ENCODE measurements around the gene BSG.

Gene BSG

DNA sequence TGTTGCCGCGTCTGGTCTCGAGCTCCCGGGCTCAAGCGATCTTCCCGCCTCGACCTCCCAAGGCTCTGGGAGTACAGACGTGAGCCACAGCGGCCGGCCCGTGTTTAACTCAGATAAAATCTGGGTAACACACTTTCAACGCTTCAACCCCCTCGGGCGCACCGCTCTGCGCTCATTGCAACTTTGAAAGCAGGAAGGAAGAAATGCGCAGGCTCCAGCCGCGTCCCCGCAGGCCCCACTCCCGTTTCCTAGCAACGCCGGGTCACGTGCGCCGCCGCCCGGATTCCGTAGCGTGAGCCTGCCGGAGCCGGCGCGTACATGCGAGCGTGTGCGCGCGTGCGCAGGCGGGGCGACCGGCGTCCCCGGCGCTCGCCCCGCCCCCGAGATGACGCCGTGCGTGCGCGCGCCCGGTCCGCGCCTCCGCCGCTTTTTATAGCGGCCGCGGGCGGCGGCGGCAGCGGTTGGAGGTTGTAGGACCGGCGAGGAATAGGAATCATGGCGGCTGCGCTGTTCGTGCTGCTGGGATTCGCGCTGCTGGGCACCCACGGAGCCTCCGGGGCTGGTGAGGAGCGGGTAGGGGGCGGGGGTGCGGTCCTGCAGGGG lies at the start of gene BSG:
BSG (plus strand) TSS at position 457 of the 603 bp plus-strand sequence; CDS start at position 496, 39 bp downstream.
- DNase-seq (ENCODE audit: low read depth): peak; percentile 100
- H3K9ac ChIP-seq (ENCODE audit: low read length): peak within 1 kb of the TSS; percentile 95
- peak within 1 kb of the TSS; percentile 95 for H3K4me3 ChIP-seq (ENCODE audit: low read length)
- H3K9me3 ChIP-seq (ENCODE audit: control insufficient read depth, low read length): no peaks in the 10 kb centered on the region
- H3K4me1 ChIP-seq (ENCODE audit: control insufficient read depth, insufficient read depth, low read length): peaks cover 35% of the 10 kb centered on the region
- H3K36me3 ChIP-seq (ENCODE audit: control insufficient read depth, insufficient read depth, low read length, severe bottlenecking): no peaks in the 10 kb centered on the region
- no peaks in the 10 kb centered on the region for H3K27me3 ChIP-seq (replicated peaks; ENCODE audit: control insufficient read depth, insufficient read depth, low read length)

DNA sequence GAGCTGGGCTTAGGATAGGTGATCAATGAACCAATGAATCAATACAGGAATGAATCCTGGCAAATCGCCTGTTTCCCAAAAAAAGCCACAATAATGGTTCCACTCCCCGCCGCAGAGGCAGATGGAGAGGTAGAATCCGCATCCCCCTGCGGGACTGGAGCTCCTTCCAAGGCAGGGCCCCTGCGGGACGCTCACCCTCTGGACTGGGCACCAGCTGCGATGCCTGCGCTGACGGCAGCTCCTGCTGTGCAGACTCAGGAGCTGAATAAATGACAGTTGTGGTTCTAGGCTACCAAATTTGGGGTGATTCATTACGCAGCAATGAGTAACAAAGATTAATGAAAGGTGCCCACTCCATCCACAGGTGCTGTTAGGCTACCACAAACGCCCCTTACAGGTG lies 49.7 kb upstream of the BSG start:
- Histone ChIP-seq H3K36me3 (ENCODE audit: control insufficient read depth, insufficient read depth, low read length, severe bottlenecking) (peaks cover 3% of the 10 kb centered on the region), H3K9ac (ENCODE audit: low read length) (no peak overlapping the region), H3K4me3 (ENCODE audit: low read length) (no peak overlapping the region), H3K27me3 (replicated peaks; ENCODE audit: control insufficient read depth, insufficient read depth, low read length) (peaks cover 2% of the 10 kb centered on the region), H3K4me1 (ENCODE audit: control insufficient read depth, insufficient read depth, low read length) (peaks cover 5% of the 10 kb centered on the region), H3K9me3 (ENCODE audit: control insufficient read depth, low read length) (no peaks in the 10 kb centered on the region)
- DNase-seq (ENCODE audit: low read depth): no peak

- H3K27me3 ChIP-seq (replicated peaks; ENCODE audit: control insufficient read depth, insufficient read depth, low read length): peaks cover 2% of the 10 kb centered on the region
- no peak overlapping the region for H3K4me3 ChIP-seq (ENCODE audit: low read length)
- H3K9ac ChIP-seq (ENCODE audit: low read length): no peak overlapping the region
- no peak for DNase-seq (ENCODE audit: low read depth)
- H3K4me1 ChIP-seq (ENCODE audit: control insufficient read depth, insufficient read depth, low read length): peaks cover 5% of the 10 kb centered on the region
- peaks cover 3% of the 10 kb centered on the region for H3K36me3 ChIP-seq (ENCODE audit: control insufficient read depth, insufficient read depth, low read length, severe bottlenecking)
- H3K9me3 ChIP-seq (ENCODE audit: control insufficient read depth, low read length): no peaks in the 10 kb centered on the region
These were observed 48.2 kb upstream of the BSG start for GRCh38 chr19:524062-524674.

- Histone ChIP-seq H3K9me3 (ENCODE audit: control insufficient read depth, low read length) (no peaks in the 10 kb centered on the region), H3K27me3 (replicated peaks; ENCODE audit: control insufficient read depth, insufficient read depth, low read length) (peaks cover 2% of the 10 kb centered on the region), H3K9ac (ENCODE audit: low read length) (no peak overlapping the region), H3K36me3 (ENCODE audit: control insufficient read depth, insufficient read depth, low read length, severe bottlenecking) (peaks cover 3% of the 10 kb centered on the region), H3K4me3 (ENCODE audit: low read length) (no peak overlapping the region), H3K4me1 (ENCODE audit: control insufficient read depth, insufficient read depth, low read length) (peaks cover 5% of the 10 kb centered on the region)
- DNase-seq (ENCODE audit: low read depth): no peak
These were observed 47.4 kb upstream of the BSG start for GRCh38 chr19:525029-525428.

DNA sequence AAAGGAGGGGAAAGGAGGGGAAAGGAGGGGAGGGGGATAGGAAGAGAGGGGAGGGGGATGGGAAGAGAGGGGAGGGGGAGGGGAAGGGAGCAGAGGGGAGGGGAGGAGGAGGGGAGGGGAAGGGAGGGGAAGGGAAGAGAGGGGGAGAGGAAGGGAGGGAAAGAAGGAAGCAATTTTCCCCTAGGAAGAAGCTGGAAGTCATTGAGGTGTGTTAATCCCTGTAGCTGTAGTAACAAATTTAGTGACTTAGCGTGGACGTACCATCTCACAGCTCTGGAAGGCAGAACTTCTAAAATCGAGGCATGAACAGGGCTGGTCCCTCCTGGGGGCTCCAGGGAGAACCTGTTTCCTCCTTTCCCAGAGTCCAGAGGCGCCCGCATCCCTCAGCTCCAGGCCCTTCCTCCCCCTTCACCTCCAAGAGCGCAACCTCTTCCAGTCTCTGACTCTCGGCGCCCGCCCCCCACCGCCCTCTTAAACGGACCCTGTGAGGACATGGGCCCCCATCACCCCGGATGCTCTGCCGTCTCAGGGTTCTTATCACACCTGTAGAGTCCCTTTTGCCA lies 46.5 kb upstream of the BSG start:
- no peak for DNase-seq (ENCODE audit: low read depth)

GRCh38 chr19:530134-531008 lies 42.0 kb upstream of the BSG start:
- no peaks in the 10 kb centered on the region for H3K9me3 ChIP-seq (ENCODE audit: control insufficient read depth, low read length)
- peak overlapping the region; percentile 98 for H3K9ac ChIP-seq (ENCODE audit: low read length)
- H3K4me1 ChIP-seq (ENCODE audit: control insufficient read depth, insufficient read depth, low read length): peaks cover 11% of the 10 kb centered on the region
- no peaks in the 10 kb centered on the region for H3K36me3 ChIP-seq (ENCODE audit: control insufficient read depth, insufficient read depth, low read length, severe bottlenecking)
- H3K27me3 ChIP-seq (replicated peaks; ENCODE audit: control insufficient read depth, insufficient read depth, low read length): peaks cover 2% of the 10 kb centered on the region
- H3K4me3 ChIP-seq (ENCODE audit: low read length): peak overlapping the region; percentile 87
- DNase-seq (ENCODE audit: low read depth): no peak

More for the DNA sequence above, 46.5 kb upstream of the BSG start:
- Histone ChIP-seq H3K4me1 (ENCODE audit: control insufficient read depth, insufficient read depth, low read length) (peaks cover 5% of the 10 kb centered on the region), H3K36me3 (ENCODE audit: control insufficient read depth, insufficient read depth, low read length, severe bottlenecking) (peaks cover under 1% of the 10 kb centered on the region), H3K27me3 (replicated peaks; ENCODE audit: control insufficient read depth, insufficient read depth, low read length) (peaks cover 2% of the 10 kb centered on the region), H3K9ac (ENCODE audit: low read length) (no peak overlapping the region), H3K9me3 (ENCODE audit: control insufficient read depth, low read length) (no peaks in the 10 kb centered on the region), H3K4me3 (ENCODE audit: low read length) (no peak overlapping the region)

DNA sequence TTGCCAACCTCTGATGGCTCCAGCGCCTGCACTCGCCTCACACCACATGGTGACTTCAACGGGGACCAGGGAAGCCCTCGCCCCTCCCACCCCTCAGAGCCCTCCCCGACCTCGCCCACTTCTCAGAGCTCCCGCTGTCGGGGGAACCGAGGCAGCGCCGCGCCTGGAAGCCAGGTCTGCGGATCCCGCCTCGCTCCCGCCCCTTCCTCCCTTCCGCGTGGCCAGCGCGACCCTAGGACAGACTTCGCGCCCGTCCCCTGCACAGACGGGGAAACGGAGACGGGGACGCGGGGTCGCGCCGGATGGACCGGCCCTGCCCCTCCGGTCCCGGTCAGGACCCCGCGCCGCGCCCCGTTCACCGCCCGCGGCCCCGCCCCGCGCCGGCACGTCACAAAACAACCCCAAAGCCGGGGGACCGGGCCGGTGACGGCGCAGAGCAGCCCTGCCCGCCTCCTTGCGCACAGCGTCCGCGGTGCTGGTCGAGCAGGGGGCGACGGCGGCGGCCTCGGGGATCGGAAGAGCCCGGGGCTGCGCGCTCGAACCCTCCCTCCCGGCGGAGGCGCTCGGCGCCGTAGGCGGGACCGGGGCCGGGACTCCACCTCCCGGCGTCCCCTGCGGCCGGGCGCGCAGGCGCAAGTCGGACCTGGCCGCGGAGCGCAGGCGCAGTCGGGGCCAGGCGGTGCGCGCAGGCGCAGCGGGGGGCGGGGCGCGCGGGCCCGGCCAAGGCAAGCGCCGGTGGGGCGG lies 41.2 kb upstream of the BSG start:
- Histone ChIP-seq H3K9me3 (ENCODE audit: control insufficient read depth, low read length) (no peaks in the 10 kb centered on the region), H3K27me3 (replicated peaks; ENCODE audit: control insufficient read depth, insufficient read depth, low read length) (peaks cover 2% of the 10 kb centered on the region), H3K9ac (ENCODE audit: low read length) (peak overlapping the region; percentile 98), H3K4me3 (ENCODE audit: low read length) (peak overlapping the region; percentile 87), H3K36me3 (ENCODE audit: control insufficient read depth, insufficient read depth, low read length, severe bottlenecking) (no peaks in the 10 kb centered on the region), H3K4me1 (ENCODE audit: control insufficient read depth, insufficient read depth, low read length) (peaks cover 11% of the 10 kb centered on the region)
- peak; percentile 94 for DNase-seq (ENCODE audit: low read depth)

DNA sequence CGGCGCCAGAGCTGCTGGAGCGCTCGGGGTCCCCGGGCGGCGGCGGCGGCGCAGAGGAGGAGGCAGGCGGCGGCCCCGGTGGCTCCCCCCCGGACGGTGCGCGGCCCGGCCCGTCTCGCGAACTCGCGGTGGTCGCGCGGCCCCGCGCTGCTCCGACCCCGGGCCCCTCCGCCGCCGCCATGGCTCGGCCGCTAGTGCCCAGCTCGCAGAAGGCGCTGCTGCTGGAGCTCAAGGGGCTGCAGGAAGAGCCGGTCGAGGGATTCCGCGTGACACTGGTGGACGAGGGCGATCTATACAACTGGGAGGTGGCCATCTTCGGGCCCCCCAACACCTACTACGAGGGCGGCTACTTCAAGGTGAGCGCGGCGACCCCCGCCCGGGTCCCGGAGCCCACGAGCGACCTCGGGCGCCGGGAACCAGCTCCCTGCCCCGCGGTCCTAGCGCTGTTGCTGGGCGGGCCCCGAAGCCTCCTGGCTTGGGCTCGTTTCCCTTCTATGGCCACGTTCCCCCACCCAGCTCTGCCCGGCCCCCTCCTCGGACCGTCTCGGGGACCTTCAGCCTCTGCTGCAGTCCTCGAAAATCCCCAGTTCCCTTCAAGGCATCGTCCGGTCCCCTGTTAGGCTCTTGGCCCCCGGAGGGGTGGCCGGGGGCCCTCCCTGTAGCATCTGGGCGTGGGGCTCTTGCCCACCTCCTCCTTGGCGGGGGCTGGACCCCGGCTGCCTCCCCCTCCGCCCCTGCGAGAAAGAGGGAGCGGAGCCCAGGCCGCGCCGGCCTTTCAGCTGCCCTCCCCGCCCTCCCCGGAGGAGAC lies 40.4 kb upstream of the BSG start, which contains the start of gene CDC34:
CDC34 (plus strand) TSS at position 8 of the 808 bp plus-strand sequence; CDS start at position 180, 172 bp downstream.
- Histone ChIP-seq H3K9me3 (ENCODE audit: control insufficient read depth, low read length) (no peaks in the 10 kb centered on the region), H3K4me3 (ENCODE audit: low read length) (peak within 1 kb of the TSS; percentile 93), H3K36me3 (ENCODE audit: control insufficient read depth, insufficient read depth, low read length, severe bottlenecking) (peaks cover 8% of the 10 kb centered on the region), H3K9ac (ENCODE audit: low read length) (peak within 1 kb of the TSS; percentile 98), H3K4me1 (ENCODE audit: control insufficient read depth, insufficient read depth, low read length) (peaks cover 11% of the 10 kb centered on the region), H3K27me3 (replicated peaks; ENCODE audit: control insufficient read depth, insufficient read depth, low read length) (no peaks in the 10 kb centered on the region)
- DNase-seq (ENCODE audit: low read depth): peak; percentile 39

DNA sequence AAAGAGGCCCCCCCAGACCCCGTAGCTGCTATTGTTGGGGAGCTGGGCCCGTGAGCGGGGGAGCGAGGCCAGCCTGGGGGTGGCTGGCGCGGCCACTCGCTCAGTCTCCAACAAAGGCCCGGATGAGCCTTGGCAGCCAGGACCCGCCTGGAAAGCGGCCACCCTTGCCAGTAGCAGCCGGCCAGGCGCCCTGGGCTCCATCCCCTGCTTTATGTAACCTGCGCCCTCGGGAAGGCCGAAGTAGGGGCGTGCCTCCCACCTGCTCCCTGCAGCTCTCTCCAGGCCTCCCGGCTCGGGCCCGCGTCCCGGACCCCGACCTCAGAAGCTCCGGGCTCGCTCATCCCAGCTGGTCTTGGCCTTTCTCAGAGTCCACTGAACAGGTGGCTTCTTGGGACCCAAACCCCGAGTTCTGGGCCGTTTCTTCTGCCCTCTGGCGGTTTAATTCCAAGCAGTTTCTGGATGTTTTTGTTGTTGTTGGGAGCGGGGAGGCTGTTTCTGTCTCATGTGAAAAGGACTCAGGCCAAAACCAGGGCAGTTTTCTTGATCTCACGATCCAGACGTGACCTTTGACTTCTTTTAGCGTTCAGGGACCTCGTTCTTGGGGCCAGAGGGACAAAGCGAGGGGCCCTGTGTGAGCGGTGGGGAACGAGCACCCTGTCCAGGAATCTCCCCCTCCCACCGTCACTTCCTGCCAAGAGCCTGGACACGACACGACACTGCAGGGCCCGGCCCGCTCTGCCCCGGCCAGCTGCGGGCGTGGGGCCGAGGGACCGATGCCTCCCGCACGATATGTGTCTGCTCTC lies 39.6 kb upstream of the BSG start:
- H3K4me3 ChIP-seq (ENCODE audit: low read length): peak overlapping the region; percentile 93
- H3K9me3 ChIP-seq (ENCODE audit: control insufficient read depth, low read length): no peaks in the 10 kb centered on the region
- H3K36me3 ChIP-seq (ENCODE audit: control insufficient read depth, insufficient read depth, low read length, severe bottlenecking): peaks cover 10% of the 10 kb centered on the region
- H3K4me1 ChIP-seq (ENCODE audit: control insufficient read depth, insufficient read depth, low read length): peaks cover 11% of the 10 kb centered on the region
- H3K27me3 ChIP-seq (replicated peaks; ENCODE audit: control insufficient read depth, insufficient read depth, low read length): no peaks in the 10 kb centered on the region
- peak; percentile 87 for DNase-seq (ENCODE audit: low read depth)
- peak overlapping the region; percentile 98 for H3K9ac ChIP-seq (ENCODE audit: low read length)
